ENCODE data around the gene MSRB2. TPM values are rescaled to one million over a fixed set of nuclear protein-coding genes. Genes with fewer than 3 reads are reported as not detected.

The MSRB2 gene
- total RNA-seq, 1 donor: 15.1 TPM

DNA sequence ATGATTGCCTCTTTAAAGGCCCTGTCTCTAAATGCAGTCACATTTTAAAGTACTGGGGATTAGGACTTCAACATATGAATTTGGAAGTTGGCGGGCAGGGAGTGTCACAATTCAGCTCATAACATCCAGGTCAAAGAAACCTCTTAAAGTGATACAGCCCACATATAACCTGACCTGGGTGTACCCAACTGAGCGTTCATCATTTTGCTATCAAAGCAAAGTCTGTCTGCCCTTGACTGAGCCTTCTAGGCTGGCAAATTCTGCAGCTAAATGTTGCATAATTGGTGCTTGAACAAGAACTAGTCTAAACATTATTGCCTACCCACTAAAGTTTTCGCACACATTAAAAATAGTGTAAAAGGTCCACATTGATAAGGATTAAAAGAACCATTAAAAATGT, 3.7 kb downstream of the MSRB2 start:
- TF ChIP-seq, protein P1, sequence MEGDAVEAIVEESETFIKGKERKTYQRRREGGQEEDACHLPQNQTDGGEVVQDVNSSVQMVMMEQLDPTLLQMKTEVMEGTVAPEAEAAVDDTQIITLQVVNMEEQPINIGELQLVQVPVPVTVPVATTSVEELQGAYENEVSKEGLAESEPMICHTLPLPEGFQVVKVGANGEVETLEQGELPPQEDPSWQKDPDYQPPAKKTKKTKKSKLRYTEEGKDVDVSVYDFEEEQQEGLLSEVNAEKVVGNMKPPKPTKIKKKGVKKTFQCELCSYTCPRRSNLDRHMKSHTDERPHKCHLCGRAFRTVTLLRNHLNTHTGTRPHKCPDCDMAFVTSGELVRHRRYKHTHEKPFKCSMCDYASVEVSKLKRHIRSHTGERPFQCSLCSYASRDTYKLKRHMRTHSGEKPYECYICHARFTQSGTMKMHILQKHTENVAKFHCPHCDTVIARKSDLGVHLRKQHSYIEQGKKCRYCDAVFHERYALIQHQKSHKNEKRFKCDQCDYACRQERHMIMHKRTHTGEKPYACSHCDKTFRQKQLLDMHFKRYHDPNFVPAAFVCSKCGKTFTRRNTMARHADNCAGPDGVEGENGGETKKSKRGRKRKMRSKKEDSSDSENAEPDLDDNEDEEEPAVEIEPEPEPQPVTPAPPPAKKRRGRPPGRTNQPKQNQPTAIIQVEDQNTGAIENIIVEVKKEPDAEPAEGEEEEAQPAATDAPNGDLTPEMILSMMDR (IDR thresholded peaks at IDR 0.05; ENCODE audit: insufficient read depth, low read depth, low read length): no peak
- DNase-seq (ENCODE audit: low read depth): no peak
- no peak overlapping the region for H3K4me3 ChIP-seq (ENCODE audit: low read depth, low read length)

DNA sequence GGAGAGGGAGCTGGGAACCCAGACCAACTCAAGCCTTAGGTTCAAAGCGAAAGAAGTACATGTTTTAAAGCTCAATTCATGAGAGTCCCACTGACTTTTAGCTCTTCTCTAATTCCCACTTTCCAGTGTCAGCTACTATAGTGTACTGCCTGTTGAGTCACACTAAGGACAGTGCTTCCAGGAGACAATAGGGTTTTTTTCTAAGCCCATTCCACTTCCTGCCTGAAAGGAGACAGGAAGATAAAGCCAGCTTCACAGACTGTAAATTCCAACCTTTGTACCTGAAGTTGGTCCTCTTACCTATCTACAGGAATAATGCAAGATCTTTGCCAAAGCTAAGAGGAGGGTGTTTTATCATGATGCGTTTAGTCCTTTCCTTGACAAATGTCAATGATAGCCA, 4.4 kb downstream of the MSRB2 start:
- no peak overlapping the region for H3K4me3 ChIP-seq (ENCODE audit: low read depth, low read length)
- DNase-seq (ENCODE audit: low read depth): no peak
- TF ChIP-seq, protein P1 (IDR thresholded peaks at IDR 0.05; ENCODE audit: insufficient read depth, low read depth, low read length): no peak

DNA sequence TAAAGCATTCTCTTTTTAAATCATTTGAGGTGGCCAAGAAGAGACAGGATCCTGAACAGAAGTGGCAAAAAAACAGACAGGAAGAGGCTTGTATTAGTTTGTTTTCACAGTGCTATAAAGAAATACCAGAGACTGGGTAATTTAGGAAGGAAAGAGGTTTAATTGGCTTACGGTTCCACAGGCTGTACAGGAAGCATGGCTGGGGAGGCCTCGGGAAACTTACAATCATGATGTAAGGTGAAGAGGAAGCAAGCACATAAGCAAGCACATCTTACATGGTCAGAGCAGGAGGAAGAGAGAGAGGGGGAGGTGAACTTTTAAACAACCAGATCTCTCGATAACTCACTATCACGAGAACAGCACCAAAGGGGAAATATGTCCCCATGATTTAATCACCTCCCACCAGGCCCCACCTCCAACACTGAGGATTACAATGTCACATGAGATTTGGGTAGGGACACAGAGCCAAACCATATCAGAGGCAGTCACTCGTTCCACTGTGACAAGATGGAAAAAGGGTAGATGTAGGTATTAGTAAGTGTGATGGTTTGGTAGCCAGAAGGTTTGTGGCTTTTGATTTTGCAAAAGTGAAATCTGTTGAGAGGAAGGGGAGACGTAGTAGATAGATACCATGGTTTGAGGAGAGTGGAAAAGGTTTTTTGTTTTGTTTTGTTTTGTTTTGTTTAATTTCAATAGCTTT, 5.1 kb downstream of the MSRB2 start:
- DNase-seq (ENCODE audit: low read depth): no peak
- H3K4me3 ChIP-seq (ENCODE audit: low read depth, low read length): no peak overlapping the region
- TF ChIP-seq, protein P1 (IDR thresholded peaks at IDR 0.05; ENCODE audit: insufficient read depth, low read depth, low read length): no peak

DNA sequence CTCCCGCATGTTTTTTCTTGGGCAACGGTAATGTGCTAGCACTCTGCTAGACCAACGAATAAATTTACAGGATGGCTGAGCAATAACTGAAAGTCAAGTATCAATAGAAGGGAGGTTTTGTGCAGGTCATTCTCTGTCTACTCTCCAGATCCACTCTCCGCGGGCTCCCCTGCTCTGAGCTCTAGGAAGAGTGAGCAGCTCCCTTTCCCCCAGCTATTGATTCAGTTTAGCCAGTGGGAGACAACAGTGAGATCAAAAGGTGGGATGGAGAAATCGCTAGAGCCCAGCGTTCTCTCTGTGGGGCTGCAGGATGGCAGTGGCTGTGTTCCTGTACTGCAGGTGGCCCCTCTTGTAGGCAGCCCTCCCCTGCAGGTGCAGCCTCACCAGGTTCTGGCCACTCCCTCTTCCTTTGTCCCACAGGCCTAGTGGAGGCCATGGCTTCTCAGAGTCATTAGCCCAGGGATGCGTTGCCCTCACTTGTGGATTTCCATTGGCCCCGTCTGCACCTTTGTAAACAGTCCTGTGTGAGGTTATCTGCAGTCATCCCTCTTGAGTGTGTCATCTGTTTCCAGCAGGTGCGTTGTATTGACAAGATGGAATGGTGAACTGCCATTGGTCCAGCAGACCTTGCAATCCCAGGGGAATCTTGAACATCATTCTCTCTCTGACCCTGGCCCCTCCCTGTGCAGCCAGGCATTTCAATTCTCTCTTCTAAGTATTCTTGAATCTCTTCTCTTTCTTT, 11.1 kb downstream of the MSRB2 start:
- DNase-seq (ENCODE audit: low read depth): no peak
- H3K4me3 ChIP-seq (ENCODE audit: low read depth, low read length): no peak overlapping the region
- TF ChIP-seq, protein P1 (IDR thresholded peaks at IDR 0.05; ENCODE audit: insufficient read depth, low read depth, low read length): no peak

DNA sequence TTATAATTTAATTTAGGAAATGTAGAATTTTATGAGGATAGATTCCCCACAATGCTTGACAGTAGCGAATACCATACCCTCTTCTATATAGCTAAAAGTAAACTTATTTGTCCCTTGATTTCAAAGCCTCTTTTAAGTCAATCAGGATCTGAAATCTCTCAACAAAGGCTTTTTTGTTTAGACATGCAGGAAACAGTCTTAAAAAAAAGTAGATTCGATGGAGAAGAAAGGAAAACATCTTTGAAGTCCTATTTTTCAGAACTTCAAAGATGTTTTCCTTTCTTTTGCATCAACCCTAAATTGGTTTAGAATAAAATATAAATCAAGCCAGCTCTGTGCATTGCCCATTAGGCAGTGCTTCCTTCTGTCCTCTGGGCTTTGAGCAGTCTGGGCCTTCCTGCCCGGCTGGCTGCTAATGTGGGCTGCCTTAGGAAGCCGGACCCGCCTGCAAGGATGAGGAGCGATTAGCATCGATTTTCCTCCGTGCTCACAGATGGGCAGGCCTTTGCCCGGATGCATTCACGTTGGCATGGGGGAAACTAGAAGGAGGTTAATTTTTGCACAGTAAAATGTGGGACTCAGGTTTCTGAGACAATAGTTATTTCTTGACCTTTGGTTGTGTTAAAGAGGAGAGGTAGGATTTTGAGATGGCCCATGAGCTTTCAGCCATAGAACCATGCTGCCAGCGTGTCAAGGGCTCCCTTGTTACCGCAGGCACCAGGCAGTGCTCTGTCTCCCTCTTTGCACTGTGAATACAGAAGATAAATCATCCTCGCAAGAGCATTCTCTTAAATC, 15.5 kb downstream of the MSRB2 start:
- no peak for DNase-seq (ENCODE audit: low read depth)
- no peak overlapping the region for H3K4me3 ChIP-seq (ENCODE audit: low read depth, low read length)
- TF ChIP-seq, protein P1 (IDR thresholded peaks at IDR 0.05; ENCODE audit: insufficient read depth, low read depth, low read length): no peak

DNA sequence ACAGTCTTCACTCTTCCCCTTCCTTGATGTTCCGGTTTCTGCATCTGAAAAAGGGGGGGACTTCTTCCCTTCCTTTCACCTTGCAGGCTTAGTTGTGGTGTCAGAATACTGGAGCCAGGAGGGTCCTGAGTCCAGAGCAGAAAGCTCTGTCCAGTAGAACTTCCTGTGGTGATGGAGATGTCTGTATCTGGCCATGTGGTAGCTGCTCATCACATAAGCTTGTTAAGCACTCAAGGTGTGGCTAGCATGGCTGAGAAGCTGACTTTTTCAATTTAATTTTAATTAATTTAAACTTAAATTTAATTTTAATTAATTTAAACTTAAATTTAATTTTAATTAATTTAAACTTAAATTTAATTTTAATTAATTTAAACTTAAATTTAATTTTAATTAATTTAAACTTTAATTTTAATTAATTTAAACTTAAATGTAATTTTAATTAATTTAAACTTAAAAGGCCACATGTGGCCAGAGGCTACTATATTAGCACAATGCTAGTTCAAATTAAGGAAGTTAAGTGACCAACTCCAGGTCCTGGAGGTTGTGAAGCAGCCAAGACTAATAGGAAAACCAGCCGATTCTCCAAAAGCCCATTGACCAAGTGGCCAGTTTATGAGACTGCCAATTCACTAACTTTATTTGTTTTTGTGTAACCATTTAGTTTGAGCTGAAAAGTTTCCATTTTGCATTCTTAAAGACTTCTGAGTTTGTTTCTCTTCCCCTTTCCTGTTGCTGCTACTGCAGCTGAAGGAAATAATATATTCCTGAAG, 16.3 kb downstream of the MSRB2 start:
- H3K4me3 ChIP-seq (ENCODE audit: low read depth, low read length): no peak overlapping the region
- no peak for DNase-seq (ENCODE audit: low read depth)
- TF ChIP-seq, protein P1 (IDR thresholded peaks at IDR 0.05; ENCODE audit: insufficient read depth, low read depth, low read length): no peak

Measured in fibroblast of villous mesenchyme (primary cell).